D341Med (cell line): ENCODE data around the gene VEZF1.

ENCODE experiments used
- DNase-seq: peaks from one replicate; pipeline ENCODE4 v3.0.0; 2012; ENCODE audit warnings: low spot score

The VEZF1 gene

GRCh38 chr17:57999010-57999495 is 11.0 kb upstream of the VEZF1 start:
- no peak for DNase-seq

DNA sequence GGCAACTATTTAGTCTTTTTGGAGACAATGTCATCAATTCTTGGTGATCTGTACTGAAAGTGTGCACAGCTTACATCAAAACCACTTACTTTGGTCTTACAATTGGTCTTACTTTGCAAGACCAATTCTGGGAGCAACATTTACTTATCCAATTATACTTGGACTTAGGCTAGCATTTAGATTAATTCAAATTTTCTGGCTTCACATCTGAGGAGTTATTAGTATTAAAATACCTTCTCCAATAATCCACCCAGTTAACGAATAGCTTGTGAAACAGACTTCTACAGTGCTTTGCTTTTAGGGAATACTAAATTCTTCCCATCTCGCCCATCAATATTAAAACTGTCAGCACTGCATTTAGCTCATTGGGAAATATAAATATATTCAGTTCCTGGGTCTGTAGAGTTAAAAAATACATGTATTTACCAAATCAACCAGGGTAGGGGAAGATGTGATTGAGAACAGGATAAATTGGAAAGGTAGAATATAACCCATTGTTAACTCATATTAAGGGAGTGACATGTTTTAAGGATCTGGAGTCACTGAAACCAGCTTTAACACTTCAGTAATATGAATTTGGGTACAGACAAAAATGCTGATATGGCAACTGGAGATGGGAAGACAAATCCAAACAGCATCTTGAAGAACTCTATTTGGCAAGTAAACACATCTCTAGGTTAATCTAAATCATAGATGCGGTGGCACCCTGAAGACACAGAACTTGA is 9.2 kb upstream of the VEZF1 start:
- no peak for DNase-seq

DNA sequence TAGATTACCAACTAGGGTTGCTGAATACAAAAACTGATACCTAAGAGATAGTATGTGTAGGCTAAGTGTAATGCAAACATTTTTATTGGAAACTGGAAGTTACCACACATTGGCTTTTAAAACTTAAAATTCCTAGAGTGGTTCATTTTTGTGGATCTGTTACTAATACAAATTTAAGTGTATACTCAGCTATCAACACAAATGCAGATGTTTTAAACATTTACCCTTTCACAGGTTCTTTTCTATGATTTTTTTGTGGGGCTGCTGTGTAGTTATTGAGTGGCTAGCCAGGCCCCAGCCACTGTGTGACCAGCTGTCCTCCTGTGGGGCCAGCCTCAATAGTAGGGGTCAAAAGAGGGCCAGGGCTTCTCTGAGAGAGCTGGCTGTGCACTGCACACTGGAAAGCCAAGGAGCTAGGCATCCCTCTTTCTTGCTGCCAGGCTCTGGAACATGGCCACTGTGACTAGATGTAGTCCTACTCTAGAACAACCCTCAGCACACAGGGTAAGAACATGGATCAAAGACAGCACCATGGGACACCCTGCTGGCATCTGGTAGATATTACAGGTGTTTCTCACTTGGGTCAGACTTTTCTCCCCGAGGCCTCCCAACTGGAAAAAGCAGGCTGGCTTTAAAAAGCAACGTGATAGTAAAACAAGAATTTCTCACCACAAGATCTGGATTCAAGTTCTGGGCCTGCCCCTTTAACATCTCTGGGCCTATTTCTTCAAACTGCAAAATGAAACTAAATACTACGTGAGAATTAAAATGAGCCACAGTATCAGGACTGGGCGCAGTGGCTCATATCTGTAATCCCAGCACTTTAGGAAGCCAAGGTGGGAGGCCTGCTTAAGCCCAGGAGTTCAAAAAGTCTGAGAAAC is 7.3 kb upstream of the VEZF1 start:
- peak; percentile 83 for DNase-seq

DNA sequence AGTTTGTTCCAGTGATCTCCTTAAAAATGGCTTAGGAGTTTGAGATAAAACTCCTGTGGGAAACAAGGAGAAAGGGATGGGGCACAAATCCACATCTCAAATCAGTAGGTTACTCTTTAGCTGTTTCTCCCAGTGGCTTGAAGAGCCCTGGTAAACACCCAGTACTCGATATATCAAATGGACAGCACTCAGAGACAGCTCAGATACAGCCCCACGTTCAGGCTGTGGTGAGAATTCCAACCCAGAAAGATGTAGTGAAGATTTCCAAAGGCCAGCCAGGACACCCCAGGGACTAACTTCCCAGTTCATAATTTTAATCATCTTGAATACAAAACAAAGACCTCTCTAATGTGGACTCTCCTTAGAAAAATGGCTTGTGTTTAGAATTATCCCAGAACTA is 6.4 kb upstream of the VEZF1 start:
- no peak for DNase-seq

DNA sequence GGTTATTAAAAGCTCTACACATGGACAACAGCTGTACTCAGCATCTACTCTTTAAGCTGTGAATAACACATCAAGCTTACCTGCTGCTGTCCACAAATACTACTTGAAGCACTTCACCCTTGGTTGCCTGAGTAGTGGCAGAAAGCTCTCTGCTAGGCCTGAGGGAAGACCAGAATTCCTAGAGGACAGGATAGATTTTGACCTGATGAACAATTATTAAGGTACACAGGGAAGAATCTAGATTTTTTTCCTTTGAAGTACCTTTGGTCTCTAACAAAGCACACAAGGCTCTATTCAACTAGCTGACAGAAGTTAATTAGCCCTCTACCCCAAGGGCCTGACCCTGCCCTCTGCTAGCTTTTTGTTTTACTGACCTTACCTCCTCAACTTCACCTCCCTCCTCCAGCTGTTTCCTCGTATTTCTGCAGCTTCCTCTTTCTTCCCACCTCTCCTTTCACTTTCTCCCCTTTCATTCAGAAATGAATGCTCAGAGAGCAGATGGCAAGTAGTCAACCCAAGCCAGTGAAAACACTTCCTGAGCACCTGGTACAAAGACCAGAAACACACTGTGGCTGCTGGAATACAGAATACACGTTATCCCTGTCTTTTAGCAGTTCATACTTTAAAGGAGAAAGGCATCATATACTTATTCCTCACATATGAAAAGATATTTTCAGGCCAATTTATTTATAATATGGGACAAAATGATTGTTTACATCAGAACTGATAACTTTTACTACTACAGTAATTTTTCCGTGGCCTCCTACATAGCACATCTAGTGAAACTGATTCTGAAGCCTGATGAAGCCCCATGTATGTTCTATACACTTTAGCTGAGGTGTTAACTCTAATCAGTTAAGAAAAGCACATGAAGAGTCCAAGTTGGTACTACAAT is 5.7 kb upstream of the VEZF1 start:
- no peak for DNase-seq

DNA sequence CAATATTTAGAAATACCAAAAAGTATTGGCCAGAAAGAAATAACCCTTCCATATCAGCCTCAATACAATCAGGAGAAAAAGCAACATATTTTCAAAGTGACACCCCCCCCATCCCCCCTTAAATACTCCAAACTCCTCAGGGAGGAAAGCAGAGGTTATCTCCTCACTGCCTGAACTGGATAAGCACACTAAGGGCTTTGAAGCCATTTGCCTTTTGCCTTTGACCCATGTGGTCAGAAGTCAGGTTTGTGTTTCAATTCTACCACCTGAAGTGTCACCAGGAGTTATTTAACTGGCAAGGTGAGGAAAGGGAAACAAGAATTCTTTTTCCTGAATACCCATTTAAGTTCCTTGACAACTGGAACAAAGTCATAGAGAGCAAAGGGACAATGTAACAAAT is 3.5 kb upstream of the VEZF1 start:
- no peak for DNase-seq

DNA sequence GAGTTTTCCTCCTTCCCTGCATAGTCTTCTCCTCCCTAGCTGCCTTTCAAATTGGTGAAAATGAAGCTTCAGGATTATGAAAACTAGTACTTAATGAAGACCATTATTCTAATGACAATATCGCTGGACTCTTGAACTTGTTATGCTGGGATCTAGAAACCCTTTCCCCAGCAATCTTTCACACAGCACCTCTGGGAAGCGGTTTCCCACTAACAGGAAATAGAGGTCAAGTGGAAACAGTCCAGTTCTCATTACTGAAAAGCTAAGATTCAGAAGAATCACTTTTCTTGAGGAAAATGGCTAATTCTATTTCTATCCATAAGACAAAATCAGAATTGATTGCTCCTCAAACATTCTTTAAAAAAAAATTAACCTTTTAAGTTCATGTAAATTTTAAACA is 2.0 kb upstream of the VEZF1 start:
- no peak for DNase-seq

DNA sequence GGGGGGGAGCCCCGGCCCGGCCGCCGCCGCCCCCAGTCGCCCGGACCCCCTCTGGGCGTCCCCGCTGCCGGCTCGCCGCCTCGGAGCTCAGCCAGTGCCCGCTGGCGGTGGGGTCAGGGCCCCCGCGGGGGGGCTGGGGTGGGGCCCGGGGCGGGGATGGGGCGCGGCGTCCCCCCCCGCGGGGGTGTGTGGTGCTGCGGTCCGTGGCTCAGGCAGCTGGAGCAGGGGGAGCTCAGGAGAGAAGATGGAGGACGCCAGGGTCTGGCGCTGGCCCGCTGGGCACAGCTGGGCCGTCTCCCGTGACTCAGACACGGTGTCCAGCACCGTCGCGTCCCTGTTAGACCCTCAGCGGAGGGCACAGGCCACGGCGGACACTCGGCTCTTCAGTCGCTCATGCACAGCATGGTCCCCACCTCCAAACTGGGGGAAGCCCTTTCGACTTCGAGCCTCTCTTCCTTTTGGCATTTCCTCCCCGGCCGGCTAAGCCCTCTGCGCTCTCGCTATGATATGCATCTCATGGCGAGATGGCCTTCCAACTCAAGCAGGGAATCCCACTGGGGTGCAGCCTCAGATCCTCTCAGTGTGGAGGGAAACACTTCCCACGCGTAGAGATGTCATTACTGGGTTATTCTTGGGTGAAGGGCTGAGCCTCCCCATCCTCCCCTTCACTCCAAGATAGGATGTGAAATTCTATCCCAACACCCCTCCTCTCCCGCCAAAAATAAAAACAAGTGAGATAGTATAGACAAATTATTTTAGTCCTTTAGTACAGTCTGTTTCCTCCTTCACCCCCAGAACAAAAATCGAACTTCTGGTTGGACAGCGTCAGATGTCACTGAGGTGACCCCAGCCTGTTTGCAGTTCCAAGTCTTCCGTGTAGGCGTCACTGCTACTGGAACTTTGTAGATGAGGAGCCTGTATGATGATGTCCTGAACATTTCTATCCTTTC is 522 bp upstream of the VEZF1 start:
- DNase-seq = peak; percentile 94

- peak; percentile 69 for DNase-seq
Observed at GRCh38 chr17:57986841-57987580, 1.0 kb downstream of the VEZF1 start.

- no peak for DNase-seq
Observed at GRCh38 chr17:57985675-57985974, 2.4 kb downstream of the VEZF1 start.

- DNase-seq = no peak
Observed at GRCh38 chr17:57984936-57985674, 2.9 kb downstream of the VEZF1 start.

GRCh38 chr17:57984261-57984890 is 3.7 kb downstream of the VEZF1 start:
- no peak for DNase-seq

- DNase-seq = no peak
Observed at GRCh38 chr17:57983446-57983845, 4.6 kb downstream of the VEZF1 start.

DNA sequence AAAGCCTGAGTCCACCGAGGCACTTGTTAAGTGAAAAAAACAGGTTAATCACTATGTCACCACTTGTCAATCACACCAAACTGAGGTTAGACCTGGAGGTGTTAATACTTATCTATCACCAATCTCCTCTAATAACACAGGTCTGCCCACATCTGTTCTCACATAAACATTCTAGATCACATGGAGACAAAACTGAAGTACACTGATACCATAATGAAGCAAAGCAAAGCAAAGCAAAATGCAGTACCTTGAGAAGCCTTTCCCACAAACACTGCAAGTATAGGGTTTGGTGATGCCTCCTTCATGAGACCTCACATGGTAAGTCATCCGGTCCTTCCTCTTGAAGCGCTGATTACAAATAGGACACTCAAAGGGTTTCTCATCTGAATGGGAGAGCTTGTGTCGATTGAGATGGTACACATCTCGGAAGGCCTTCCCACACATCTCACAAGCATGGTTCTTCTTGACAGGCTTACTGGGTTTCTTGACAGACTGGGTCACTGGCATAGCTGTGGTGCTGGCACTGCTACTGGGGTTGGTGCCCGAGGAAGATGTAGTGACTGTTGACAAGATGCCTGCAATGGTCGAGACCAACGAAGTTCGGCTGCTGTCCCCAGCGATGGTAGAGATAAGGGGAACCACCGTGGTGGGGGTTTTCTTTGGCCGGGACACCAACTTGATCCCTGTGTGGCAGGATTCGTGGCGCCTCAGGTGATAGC is 5.4 kb downstream of the VEZF1 start:
- no peak for DNase-seq

GRCh38 chr17:57980522-57980921 is 7.5 kb downstream of the VEZF1 start:
- DNase-seq = no peak

- no peak for DNase-seq
Observed at GRCh38 chr17:57979076-57979475, 9.0 kb downstream of the VEZF1 start.

GRCh38 chr17:57976594-57976993 is 11.5 kb downstream of the VEZF1 start:
- no peak for DNase-seq

GRCh38 chr17:57975044-57975443 is 13.0 kb downstream of the VEZF1 start:
- DNase-seq = no peak
